Upper lobe of right lung (tissue), 1 donor: ENCODE measurements around the gene DUSP2. TPM values are rescaled to one million over a fixed set of nuclear protein-coding genes. Genes with fewer than 3 reads are reported as not detected.
A peak's percentile ranks its signal among the peaks of the same experiment; 100 is the strongest.

Experiments
- ATAC-seq: fragments of 200-7000 bp; cut with Tn5 transposase; one replicate; pipeline ENCODE4 v1.9.1; 2020; ENCODE audit warnings: mild to moderate bottlenecking, moderate library complexity
- DNase-seq: peaks from one replicate; pipeline ENCODE4 v3.0.0-alpha.2; 2020
- H3K27ac ChIP-seq: fragments of 200-600 bp; one replicate; pipeline ENCODE4 v1.8.0; 2022
- H3K27me3 ChIP-seq: fragments of 200-600 bp; one replicate; pipeline ENCODE4 v1.8.0; 2022; ENCODE audit warnings: mild to moderate bottlenecking
- H3K36me3 ChIP-seq: fragments of 200-600 bp; one replicate; pipeline ENCODE4 v1.8.0; 2022
- H3K4me1 ChIP-seq: fragments of 200-600 bp; one replicate; pipeline ENCODE4 v1.8.0; 2022
- H3K4me3 ChIP-seq: fragments of 200-600 bp; one replicate; pipeline ENCODE4 v1.8.0; 2022; ENCODE audit warnings: mild to moderate bottlenecking
- H3K9me3 ChIP-seq: fragments of 200-600 bp; one replicate; pipeline ENCODE4 v1.8.0; 2022
- intact Hi-C: fragments of 100-400 bp; cut with DNase I; formaldehyde crosslinking; loops from one replicate; pipeline ENCODE4 v1.11.0; 2022
- total RNA-seq: library from RNA; stranded (reverse); fragmentation: NEBNext Ultra II Directional; extraction: Animal tissue kit (Norgen Biotek cat#: 25700); gene quantifications from one replicate; pipeline ENCODE4 v1.2.1, GENCODE V29; 2021
- TF ChIP-seq, protein P1 (sequence below): fragments of 200-600 bp; IDR thresholded peaks from one replicate; pipeline ENCODE4 v1.8.0; 2022; ENCODE audit warnings: antibody characterized with exemption
- donor health status: DM: no; HTN: yes; CAD: no; lungs with severe emphysema.

The DUSP2 gene
- total RNA-seq, 1 donor from 2014 or later: 4.4 TPM

DNA sequence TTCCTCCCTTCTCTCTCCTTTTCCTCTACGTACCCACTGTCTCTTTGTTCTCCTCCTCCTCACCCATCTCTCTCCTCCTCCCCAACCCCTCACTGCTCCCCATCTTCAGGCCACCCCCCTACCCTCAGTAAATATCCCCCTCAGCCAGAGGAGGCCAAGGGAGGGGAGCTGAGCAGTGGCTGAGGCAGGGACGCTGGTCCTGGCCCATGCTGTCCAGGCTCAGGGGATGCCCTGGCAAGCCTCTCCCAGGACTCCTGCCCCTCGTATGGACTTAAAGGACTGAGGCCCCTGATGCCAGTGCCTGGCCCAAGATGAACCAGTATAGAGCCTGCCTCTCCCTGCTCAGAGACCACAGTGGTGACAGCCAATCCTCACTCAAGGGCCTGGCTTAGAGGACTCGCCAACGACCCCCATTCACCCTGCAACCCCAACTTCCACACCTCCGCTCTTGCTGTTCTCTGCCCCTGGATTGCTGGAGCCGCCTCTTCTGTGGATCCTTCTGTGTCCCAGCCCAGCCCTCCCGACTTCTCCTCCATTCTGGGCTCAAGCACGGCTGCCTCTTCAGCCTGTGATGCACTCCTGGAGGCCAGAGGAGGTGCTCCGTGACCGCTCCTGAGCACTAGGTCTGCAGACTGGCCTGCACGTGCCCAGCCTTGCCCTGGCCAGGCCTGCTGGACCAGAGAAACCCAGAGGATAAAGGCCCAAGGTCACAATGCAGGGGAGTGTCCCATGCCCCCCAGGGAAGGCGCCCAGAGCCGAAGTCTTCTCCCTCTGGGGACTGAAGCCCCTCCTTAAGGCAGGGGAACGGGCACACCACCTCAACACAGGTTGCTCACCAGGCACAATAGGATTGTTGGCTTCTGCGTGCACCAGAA is 9.5 kb upstream of the DUSP2 start:
- H3K27me3 ChIP-seq: no peaks in the 10 kb centered on the region
- no peak for ATAC-seq

DNA sequence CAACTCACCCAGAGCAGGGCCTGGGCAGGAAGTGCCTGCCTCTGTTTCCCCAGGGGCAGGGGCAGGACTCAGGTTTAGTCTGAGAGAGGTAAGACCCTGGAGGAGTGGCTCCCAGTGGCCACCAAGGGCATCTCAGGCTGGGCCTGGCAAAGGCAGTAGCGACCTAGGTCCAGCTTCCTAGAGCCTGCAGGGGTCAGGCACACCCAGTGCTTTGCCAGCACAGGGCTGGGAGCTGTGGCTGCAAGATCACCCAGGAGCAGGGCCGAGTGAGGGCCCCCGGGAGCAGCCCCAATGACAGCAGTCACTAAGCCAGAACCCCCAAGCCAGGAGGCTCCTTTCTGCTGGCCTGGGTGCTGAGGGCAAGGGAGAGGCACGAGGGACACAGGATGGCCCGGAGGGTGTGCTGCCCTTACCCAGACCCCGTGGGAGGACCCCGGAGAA is 8.8 kb upstream of the DUSP2 start:
- no peak for ATAC-seq
- DNase-seq: peak; percentile 56
- H3K36me3 ChIP-seq: no peaks in the 10 kb centered on the region
- H3K27ac ChIP-seq: no peak overlapping the region
- no peaks in the 10 kb centered on the region for H3K27me3 ChIP-seq
- H3K4me3 ChIP-seq: no peak overlapping the region
- no peaks in the 10 kb centered on the region for H3K9me3 ChIP-seq
- intact Hi-C loops: no loop called here
- TF ChIP-seq, protein P1, sequence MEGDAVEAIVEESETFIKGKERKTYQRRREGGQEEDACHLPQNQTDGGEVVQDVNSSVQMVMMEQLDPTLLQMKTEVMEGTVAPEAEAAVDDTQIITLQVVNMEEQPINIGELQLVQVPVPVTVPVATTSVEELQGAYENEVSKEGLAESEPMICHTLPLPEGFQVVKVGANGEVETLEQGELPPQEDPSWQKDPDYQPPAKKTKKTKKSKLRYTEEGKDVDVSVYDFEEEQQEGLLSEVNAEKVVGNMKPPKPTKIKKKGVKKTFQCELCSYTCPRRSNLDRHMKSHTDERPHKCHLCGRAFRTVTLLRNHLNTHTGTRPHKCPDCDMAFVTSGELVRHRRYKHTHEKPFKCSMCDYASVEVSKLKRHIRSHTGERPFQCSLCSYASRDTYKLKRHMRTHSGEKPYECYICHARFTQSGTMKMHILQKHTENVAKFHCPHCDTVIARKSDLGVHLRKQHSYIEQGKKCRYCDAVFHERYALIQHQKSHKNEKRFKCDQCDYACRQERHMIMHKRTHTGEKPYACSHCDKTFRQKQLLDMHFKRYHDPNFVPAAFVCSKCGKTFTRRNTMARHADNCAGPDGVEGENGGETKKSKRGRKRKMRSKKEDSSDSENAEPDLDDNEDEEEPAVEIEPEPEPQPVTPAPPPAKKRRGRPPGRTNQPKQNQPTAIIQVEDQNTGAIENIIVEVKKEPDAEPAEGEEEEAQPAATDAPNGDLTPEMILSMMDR: no peak
- no peaks in the 10 kb centered on the region for H3K4me1 ChIP-seq

More for the DNA sequence above, 9.5 kb upstream of the DUSP2 start:
- Histone ChIP-seq H3K27ac (no peak overlapping the region), H3K4me1 (no peaks in the 10 kb centered on the region), H3K9me3 (no peaks in the 10 kb centered on the region), H3K4me3 (no peak overlapping the region), H3K36me3 (no peaks in the 10 kb centered on the region)
- intact Hi-C loops: no loop called here
- peak; percentile 56 for DNase-seq
- TF ChIP-seq, protein P1: no peak

DNA sequence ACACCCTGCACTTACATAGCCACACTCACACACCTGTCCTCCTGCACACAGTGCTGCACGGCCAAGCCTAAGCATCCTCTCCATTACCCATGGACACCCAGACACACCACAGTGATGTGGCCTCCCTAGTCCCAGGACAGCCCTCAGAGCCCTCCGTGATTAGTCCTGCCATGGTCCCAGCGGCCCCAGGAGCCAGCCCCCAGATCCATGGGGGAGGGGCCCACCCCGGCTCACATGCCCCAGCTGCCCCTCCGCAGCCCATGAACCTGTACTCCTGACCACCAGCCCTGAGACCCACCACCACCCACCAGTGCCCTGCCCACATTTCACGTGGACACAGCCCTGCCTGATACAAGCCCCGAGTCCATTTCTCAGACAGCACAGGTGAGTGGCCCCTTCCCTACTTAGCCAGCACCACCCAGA is 8.1 kb upstream of the DUSP2 start:
- intact Hi-C loops: no loop called here
- TF ChIP-seq, protein P1: no peak
- H3K4me1 ChIP-seq: peaks cover 4% of the 10 kb centered on the region
- no peak overlapping the region for H3K4me3 ChIP-seq
- no peak overlapping the region for H3K27ac ChIP-seq
- H3K36me3 ChIP-seq: no peaks in the 10 kb centered on the region
- H3K27me3 ChIP-seq: no peaks in the 10 kb centered on the region
- peak; percentile 46 for DNase-seq
- ATAC-seq: no peak
- H3K9me3 ChIP-seq: no peaks in the 10 kb centered on the region

DNA sequence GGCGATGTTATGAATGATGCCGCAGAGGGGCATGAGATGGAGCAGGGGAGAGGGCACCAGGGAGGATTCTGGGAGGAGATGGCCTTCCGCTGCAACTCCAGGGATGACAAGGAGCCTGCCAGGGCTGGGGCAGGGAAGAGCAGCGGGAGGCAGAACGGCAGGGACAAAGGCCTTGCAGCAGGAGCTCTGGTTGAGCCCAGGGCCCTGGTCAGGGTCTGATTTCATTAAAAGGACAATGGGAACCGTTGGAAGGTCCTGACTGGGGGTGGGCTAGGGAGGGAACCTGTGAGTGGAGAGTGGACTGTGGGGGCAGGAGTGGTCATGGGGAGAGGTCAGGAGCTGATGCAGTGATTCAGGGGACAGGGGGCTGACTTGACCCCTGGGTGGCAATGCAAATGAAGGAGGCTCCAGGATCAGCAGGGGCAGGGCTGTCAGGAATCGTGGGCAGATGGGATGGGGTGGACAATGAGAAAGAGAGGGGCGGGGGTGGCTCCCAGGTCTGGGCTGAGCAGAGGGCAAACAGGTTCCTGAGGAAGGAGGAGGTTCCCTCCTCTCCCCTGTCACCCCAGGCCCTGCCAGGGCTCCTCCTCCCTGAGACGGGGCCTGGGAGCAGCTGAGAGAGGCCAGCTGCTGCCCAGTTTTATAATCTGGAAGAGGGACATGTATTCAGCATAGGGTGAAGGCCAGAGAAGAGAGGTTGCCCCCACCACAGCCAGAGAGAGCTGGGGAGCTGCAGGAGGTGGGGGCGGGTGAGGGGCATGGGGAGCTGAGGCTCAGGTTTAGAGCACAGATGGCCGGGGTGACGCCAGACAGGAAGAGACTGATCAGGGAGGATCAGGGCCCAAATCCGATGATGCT is 7.3 kb upstream of the DUSP2 start:
- H3K27ac ChIP-seq: no peak overlapping the region
- no peaks in the 10 kb centered on the region for H3K27me3 ChIP-seq
- DNase-seq: peak; percentile 46
- intact Hi-C loops: no loop called here
- ATAC-seq: no peak
- H3K36me3 ChIP-seq: no peaks in the 10 kb centered on the region
- no peak overlapping the region for H3K4me3 ChIP-seq
- H3K4me1 ChIP-seq: peaks cover 10% of the 10 kb centered on the region
- TF ChIP-seq, protein P1: no peak
- no peaks in the 10 kb centered on the region for H3K9me3 ChIP-seq

DNA sequence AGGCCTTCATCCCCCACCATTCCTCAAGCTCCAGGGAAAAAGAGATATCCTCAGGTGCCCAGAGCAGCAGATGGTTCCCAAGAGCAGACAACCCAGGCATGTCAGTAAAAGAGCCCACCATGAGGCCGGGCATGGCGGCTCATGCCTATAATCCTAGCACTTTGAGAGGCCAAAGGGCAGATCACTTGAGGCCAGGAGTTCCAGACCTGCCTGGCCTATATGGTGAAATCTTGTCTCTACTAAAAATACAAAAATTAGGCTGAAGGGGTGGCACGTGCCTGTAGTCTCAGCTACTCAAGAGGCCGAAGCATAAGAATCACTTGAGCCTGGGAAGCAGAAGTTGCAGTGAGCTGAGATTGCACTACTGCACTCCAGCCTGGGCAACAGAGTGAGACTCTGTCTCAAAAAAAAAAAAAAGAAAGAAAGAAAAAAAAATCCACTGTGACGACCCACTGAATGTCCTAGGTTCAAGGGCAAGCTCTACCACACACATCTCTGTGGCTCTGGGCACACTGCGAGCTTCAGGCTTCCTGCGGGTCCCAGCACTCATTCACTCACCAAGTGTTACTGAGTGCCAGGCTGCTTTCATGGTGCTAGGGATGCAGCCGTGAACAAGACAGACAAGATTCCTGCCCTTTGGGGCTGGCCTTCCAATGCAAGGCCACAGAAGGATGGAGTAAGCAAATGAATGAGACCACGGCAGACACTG is 6.5 kb upstream of the DUSP2 start:
- H3K36me3 ChIP-seq: no peaks in the 10 kb centered on the region
- H3K4me1 ChIP-seq: peaks cover 10% of the 10 kb centered on the region
- intact Hi-C loops: no loop called here
- no peak for DNase-seq
- no peak for ATAC-seq
- H3K27me3 ChIP-seq: no peaks in the 10 kb centered on the region
- H3K27ac ChIP-seq: no peak overlapping the region
- H3K4me3 ChIP-seq: no peak overlapping the region
- TF ChIP-seq, protein P1: no peak
- no peaks in the 10 kb centered on the region for H3K9me3 ChIP-seq
